IMR-90 (cell line): ENCODE measurements around the gene OR6V1.

ENCODE experiments used
- MXI1 ChIP-seq: IDR thresholded peaks from 2 replicates; pipeline ENCODE4 v1.6.1; 2012; ENCODE audit warnings: low read depth, mild to moderate bottlenecking, low read length, moderate library complexity, borderline replicate concordance
- POLR2A ChIP-seq: IDR thresholded peaks from 2 replicates; pipeline ENCODE4 v1.6.1; 2012; ENCODE audit warnings: mild to moderate bottlenecking, low read depth, low read length
- RAD21 ChIP-seq: IDR thresholded peaks from 2 replicates; pipeline ENCODE4 v1.6.1; 2012; ENCODE audit warnings: low read length, improper control_type of control experiment
- TF ChIP-seq, protein P1 (sequence below): conservative IDR thresholded peaks from 2 replicates; pipeline ENCODE4 v1.5.1; 2012; ENCODE audit warnings: mild to moderate bottlenecking, low read depth, low read length, improper control_type of control experiment

DNA sequence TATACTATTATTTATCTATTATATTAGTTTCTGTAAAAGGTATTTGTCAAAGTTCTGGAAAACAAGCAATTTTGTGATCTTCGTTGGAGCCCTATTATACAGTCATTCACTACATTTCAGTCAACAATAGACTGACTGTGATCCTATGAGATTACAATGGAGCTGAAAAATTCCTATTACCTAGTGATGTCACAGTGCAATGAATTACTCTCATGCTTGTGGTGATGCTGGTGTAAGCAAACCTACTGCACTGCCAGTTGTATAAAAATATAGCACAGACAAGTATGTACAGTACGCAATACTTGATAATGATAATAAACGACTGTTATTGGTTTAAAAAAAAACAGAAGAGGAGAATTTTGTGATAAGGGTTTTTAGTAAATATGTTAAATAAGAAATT lies 21.4 kb downstream of the OR6V1 start:
- TF ChIP-seq, protein P1, sequence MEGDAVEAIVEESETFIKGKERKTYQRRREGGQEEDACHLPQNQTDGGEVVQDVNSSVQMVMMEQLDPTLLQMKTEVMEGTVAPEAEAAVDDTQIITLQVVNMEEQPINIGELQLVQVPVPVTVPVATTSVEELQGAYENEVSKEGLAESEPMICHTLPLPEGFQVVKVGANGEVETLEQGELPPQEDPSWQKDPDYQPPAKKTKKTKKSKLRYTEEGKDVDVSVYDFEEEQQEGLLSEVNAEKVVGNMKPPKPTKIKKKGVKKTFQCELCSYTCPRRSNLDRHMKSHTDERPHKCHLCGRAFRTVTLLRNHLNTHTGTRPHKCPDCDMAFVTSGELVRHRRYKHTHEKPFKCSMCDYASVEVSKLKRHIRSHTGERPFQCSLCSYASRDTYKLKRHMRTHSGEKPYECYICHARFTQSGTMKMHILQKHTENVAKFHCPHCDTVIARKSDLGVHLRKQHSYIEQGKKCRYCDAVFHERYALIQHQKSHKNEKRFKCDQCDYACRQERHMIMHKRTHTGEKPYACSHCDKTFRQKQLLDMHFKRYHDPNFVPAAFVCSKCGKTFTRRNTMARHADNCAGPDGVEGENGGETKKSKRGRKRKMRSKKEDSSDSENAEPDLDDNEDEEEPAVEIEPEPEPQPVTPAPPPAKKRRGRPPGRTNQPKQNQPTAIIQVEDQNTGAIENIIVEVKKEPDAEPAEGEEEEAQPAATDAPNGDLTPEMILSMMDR, result no peak
- TF ChIP-seq POLR2A (no peak), RAD21 (no peak), MXI1 (no peak)
